Measurements from ENCODE around the gene OR2C3. TPM values are rescaled to one million over a fixed set of nuclear protein-coding genes. Genes with fewer than 3 reads are reported as not detected.
A peak's percentile ranks its signal among the peaks of the same experiment; 100 is the strongest.
"Not testable (repeated sequence)": the region's sequence is repeated elsewhere in the genome, so short reads cannot be mapped to it uniquely, and the experiment has no call there.

OR2C3 gene
- polyA plus RNA-seq, 1 donor from 2014 or later: not detected

DNA sequence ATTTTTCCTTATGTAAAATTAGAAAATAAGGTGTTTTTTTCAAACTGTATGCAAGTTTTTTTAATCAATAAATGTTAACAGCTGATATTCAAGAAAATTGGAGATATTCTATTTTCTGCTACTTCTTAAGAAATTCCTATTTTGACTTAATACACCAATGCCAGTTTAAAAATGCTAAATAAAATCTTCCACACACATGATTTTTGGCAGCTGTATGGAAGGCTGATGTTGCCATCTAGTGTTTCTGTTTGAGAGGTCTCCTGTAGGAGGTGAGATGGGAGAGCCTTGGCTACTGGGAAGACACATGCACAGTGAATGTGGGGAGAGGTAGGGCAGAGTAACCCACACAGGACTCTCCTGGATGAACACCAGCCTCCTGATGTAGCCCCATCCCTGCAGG is 49.2 kb downstream of the OR2C3 start:
- no peak overlapping the region for H3K9ac ChIP-seq (ENCODE audit: low read length)
- no peaks in the 10 kb centered on the region for H3F3A ChIP-seq (ENCODE audit: insufficient read depth, low read length, poor library complexity, severe bottlenecking)
- no peaks in the 10 kb centered on the region for H3K27me3 ChIP-seq (ENCODE audit: insufficient read depth, low read depth, low read length)
- H4K20me1 ChIP-seq (ENCODE audit: insufficient read depth): no peaks in the 10 kb centered on the region
- no peak overlapping the region for H2AFZ ChIP-seq (ENCODE audit: low read depth, low read length)
- no peaks in the 10 kb centered on the region for H3K36me3 ChIP-seq (ENCODE audit: insufficient read depth, low read length)
- TF ChIP-seq POLR2AphosphoS5 (IDR thresholded peaks at IDR 0.05): no peak
- no peak for TF ChIP-seq TAF1 (IDR thresholded peaks at IDR 0.05; ENCODE audit: low read depth)
- TF ChIP-seq SMC3 (conservative IDR thresholded peaks at IDR 0.05; ENCODE audit: poor library complexity): peak; percentile 85
- peak; percentile 19 for TF ChIP-seq MXI1 (conservative IDR thresholded peaks at IDR 0.05; ENCODE audit: poor library complexity, severe bottlenecking)
- TF ChIP-seq, protein P1, sequence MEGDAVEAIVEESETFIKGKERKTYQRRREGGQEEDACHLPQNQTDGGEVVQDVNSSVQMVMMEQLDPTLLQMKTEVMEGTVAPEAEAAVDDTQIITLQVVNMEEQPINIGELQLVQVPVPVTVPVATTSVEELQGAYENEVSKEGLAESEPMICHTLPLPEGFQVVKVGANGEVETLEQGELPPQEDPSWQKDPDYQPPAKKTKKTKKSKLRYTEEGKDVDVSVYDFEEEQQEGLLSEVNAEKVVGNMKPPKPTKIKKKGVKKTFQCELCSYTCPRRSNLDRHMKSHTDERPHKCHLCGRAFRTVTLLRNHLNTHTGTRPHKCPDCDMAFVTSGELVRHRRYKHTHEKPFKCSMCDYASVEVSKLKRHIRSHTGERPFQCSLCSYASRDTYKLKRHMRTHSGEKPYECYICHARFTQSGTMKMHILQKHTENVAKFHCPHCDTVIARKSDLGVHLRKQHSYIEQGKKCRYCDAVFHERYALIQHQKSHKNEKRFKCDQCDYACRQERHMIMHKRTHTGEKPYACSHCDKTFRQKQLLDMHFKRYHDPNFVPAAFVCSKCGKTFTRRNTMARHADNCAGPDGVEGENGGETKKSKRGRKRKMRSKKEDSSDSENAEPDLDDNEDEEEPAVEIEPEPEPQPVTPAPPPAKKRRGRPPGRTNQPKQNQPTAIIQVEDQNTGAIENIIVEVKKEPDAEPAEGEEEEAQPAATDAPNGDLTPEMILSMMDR (IDR thresholded peaks at IDR 0.05; ENCODE audit: poor library complexity, severe bottlenecking): peak; percentile 84
- TF ChIP-seq, protein P2, sequence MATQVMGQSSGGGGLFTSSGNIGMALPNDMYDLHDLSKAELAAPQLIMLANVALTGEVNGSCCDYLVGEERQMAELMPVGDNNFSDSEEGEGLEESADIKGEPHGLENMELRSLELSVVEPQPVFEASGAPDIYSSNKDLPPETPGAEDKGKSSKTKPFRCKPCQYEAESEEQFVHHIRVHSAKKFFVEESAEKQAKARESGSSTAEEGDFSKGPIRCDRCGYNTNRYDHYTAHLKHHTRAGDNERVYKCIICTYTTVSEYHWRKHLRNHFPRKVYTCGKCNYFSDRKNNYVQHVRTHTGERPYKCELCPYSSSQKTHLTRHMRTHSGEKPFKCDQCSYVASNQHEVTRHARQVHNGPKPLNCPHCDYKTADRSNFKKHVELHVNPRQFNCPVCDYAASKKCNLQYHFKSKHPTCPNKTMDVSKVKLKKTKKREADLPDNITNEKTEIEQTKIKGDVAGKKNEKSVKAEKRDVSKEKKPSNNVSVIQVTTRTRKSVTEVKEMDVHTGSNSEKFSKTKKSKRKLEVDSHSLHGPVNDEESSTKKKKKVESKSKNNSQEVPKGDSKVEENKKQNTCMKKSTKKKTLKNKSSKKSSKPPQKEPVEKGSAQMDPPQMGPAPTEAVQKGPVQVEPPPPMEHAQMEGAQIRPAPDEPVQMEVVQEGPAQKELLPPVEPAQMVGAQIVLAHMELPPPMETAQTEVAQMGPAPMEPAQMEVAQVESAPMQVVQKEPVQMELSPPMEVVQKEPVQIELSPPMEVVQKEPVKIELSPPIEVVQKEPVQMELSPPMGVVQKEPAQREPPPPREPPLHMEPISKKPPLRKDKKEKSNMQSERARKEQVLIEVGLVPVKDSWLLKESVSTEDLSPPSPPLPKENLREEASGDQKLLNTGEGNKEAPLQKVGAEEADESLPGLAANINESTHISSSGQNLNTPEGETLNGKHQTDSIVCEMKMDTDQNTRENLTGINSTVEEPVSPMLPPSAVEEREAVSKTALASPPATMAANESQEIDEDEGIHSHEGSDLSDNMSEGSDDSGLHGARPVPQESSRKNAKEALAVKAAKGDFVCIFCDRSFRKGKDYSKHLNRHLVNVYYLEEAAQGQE (IDR thresholded peaks at IDR 0.05; ENCODE audit: borderline replicate concordance): no peak
- TF ChIP-seq EZH2 (IDR thresholded peaks at IDR 0.05; ENCODE audit: borderline replicate concordance, insufficient read depth, low read length, poor library complexity, severe bottlenecking): no peak
- TF ChIP-seq RAD21 (conservative IDR thresholded peaks at IDR 0.05): peak; percentile 89
- TF ChIP-seq EP300 (conservative IDR thresholded peaks at IDR 0.05; ENCODE audit: poor library complexity, severe bottlenecking): no peak
- H3K4me2 ChIP-seq (ENCODE audit: low read length): no peak overlapping the region
- no peaks in the 10 kb centered on the region for H3K9me3 ChIP-seq (ENCODE audit: low read length)
- no peak overlapping the region for H3K27ac ChIP-seq (ENCODE audit: low read length)
- no peaks in the 10 kb centered on the region for H3K9me2 ChIP-seq (ENCODE audit: insufficient read depth, low read length)
- H3K4me3 ChIP-seq (ENCODE audit: low read length): no peak overlapping the region
- H3K79me2 ChIP-seq (replicated peaks; ENCODE audit: insufficient read depth, low read length): no peaks in the 10 kb centered on the region

DNA sequence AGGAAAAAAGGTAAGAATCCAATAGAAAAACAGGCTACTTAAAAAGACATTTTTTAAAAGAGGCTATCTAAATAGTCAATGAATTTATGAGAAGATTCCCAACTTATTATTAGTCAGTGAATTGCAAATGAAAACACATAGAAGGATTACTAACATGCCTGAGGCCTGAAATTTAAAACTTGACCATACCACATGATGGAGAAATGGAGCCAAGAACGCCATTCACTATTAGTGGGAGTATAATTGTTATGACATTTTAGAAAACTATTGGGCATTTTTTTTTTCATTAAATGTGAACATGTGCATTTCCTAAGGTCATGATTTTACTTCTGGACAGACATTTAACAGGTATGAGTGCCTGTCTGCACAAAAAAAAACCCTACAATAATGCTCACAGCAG is 53.5 kb downstream of the OR2C3 start:
- no peaks in the 10 kb centered on the region for H4K20me1 ChIP-seq (ENCODE audit: insufficient read depth)
- H3K27ac ChIP-seq (ENCODE audit: low read length): no peak overlapping the region
- H3K4me2 ChIP-seq (ENCODE audit: low read length): no peak overlapping the region
- H3K27me3 ChIP-seq (ENCODE audit: insufficient read depth, low read depth, low read length): no peaks in the 10 kb centered on the region
- no peak overlapping the region for H3K4me3 ChIP-seq (ENCODE audit: low read length)
- no peak overlapping the region for H3K9ac ChIP-seq (ENCODE audit: low read length)
- H3K9me3 ChIP-seq (ENCODE audit: low read length): no peaks in the 10 kb centered on the region
- no peaks in the 10 kb centered on the region for H3K9me2 ChIP-seq (ENCODE audit: insufficient read depth, low read length)
- no peak overlapping the region for H2AFZ ChIP-seq (ENCODE audit: low read depth, low read length)
- no peaks in the 10 kb centered on the region for H3K36me3 ChIP-seq (ENCODE audit: insufficient read depth, low read length)
- TF ChIP-seq, protein P2 (IDR thresholded peaks at IDR 0.05; ENCODE audit: borderline replicate concordance): no peak
- TF ChIP-seq MXI1 (conservative IDR thresholded peaks at IDR 0.05; ENCODE audit: poor library complexity, severe bottlenecking): no peak
- no peak for TF ChIP-seq TAF1 (IDR thresholded peaks at IDR 0.05; ENCODE audit: low read depth)
- TF ChIP-seq POLR2AphosphoS5 (IDR thresholded peaks at IDR 0.05): no peak
- TF ChIP-seq SMC3 (conservative IDR thresholded peaks at IDR 0.05; ENCODE audit: poor library complexity): no peak
- TF ChIP-seq EP300 (conservative IDR thresholded peaks at IDR 0.05; ENCODE audit: poor library complexity, severe bottlenecking): no peak
- no peaks in the 10 kb centered on the region for H3F3A ChIP-seq (ENCODE audit: insufficient read depth, low read length, poor library complexity, severe bottlenecking)
- H3K79me2 ChIP-seq (replicated peaks; ENCODE audit: insufficient read depth, low read length): no peaks in the 10 kb centered on the region

DNA sequence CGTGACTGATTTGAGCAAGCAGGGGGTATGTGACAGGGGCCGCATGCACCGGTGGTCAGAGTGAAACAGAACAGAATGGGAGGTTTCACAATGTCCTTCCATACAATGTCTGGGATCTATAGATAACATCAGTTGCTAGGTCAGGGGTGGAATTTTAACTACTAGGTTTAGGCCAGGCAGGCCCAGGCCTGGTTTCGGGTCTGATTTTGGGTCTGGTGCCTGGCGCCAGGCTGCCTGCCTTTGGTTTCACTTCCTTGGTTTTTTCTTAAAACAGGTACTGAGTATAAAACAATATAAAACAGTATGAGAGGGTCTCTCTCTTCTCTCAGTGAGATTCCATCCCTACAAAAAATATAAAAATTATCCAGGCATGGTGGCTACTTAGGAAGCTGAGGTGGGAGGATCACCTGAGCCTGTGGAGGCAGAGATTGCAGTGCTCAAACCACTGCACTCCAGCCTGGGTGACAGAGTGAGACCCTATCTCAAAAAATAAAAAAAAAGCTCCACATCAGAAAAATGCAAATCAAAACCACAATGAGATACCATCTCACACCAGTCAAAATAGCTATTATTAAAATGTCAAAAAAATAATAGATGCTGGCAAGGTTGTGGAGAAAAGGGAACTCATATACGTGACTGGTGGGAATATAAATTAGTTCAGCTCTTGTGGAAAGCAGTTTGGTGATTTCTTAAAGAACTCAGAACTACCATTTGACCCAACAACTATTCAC is 59.7 kb downstream of the OR2C3 start:
- H2AFZ ChIP-seq (ENCODE audit: low read depth, low read length); H3K4me2 ChIP-seq (ENCODE audit: low read length); H3K27ac ChIP-seq (ENCODE audit: low read length); H3K36me3 ChIP-seq (ENCODE audit: insufficient read depth, low read length); H4K20me1 ChIP-seq (ENCODE audit: insufficient read depth); H3K9ac ChIP-seq (ENCODE audit: low read length); H3F3A ChIP-seq (ENCODE audit: insufficient read depth, low read length, poor library complexity, severe bottlenecking); H3K4me3 ChIP-seq (ENCODE audit: low read length); H3K9me3 ChIP-seq (ENCODE audit: low read length); H3K9me2 ChIP-seq (ENCODE audit: insufficient read depth, low read length); H3K79me2 ChIP-seq (replicated peaks; ENCODE audit: insufficient read depth, low read length); H3K27me3 ChIP-seq (ENCODE audit: insufficient read depth, low read depth, low read length): not testable (repeated sequence)
